Thoracic aorta (tissue), 2 donors: ENCODE data around the gene ELOVL5. TPM values are rescaled to one million over a fixed set of nuclear protein-coding genes. Genes with fewer than 3 reads are reported as not detected.

ENCODE experiments used
- ATAC-seq: fragments of 150-250 bp; one replicate; pipeline ENCODE4 v1.8.0; 2017; ENCODE audit warnings: low read depth; ENCODE audit not compliant: insufficient number of reproducible peaks, low FRiP score
- DNase-seq: peaks from one replicate; pipeline ENCODE4 v3.0.0-alpha.2; 2020; ENCODE audit warnings: low spot score
- H3K27ac ChIP-seq, 2 donors: fragments of 200-600 bp; sonication (generic); 1 replicate in 1 of 2; 2 replicates in 1 of 2; pipeline ENCODE4 v1.5.1; 2016; ENCODE audit warnings: mild to moderate bottlenecking in 2 of 2, moderate library complexity in 2 of 2
- H3K27me3 ChIP-seq: fragments of 200-600 bp; sonication (generic); replicated peaks from 2 replicates; pipeline ENCODE4 v1.6.0; 2016; ENCODE audit warnings: mild to moderate bottlenecking; ENCODE audit not compliant: insufficient read depth
- H3K36me3 ChIP-seq: fragments of 200-600 bp; sonication (generic); one replicate; pipeline ENCODE4 v1.5.1; 2016
- H3K4me1 ChIP-seq, 2 donors: fragments of 200-600 bp; sonication (generic); 1 replicate in 1 of 2; 2 replicates in 1 of 2; pipeline versions ENCODE4 v1.5.1 to v1.6.0; 2016; ENCODE audit warnings: low read depth in 2 of 2, mild to moderate bottlenecking in 1 of 2; ENCODE audit not compliant: control insufficient read depth in 1 of 2
- H3K4me3 ChIP-seq: fragments of 200-600 bp; sonication (generic); 2 replicates; pipeline ENCODE4 v1.5.1; 2016; ENCODE audit warnings: mild to moderate bottlenecking
- H3K9me3 ChIP-seq: fragments of 200-600 bp; sonication (generic); 2 replicates; pipeline ENCODE4 v1.5.1; 2016
- total RNA-seq, 2 donors: library from RNA; depleted of rRNA; stranded (reverse); fragments of >200 nt; gene quantifications; one replicate each; pipeline versions ENCODE4 v1.1.0 to v1.2.3, GENCODE V29; 2016
- TF ChIP-seq, protein P1 (sequence below): fragments of 200-600 bp; sonication (generic); IDR thresholded peaks from one replicate; pipeline ENCODE4 v1.5.1; 2019; ENCODE audit warnings: antibody characterized with exemption

The ELOVL5 gene
- total RNA-seq, 2 donors from 2014 or later: 61.1 to 86.8 TPM

DNA sequence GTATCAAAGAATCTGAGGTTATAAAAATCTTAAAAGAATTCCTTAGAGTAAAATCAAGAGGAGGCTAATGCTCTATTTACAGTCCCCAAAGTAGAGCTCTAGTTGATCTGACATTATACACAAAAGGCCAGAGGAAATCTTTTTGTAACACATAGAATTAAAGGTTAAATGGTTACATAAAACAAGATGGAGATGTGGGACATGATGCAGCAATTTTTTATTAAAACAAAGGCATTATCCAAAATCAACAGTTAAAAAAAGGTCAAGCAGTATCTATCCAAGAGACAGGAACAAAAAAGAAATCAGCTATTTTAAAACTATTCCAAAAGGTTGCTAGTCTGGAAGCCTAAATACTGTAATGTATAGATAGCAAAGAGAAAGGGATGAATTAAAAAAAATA is 20.4 kb downstream of the ELOVL5 start:
- H3K27ac ChIP-seq: peak overlapping the region in 1 of 2 donors; percentile 67
- TF ChIP-seq, protein P1, sequence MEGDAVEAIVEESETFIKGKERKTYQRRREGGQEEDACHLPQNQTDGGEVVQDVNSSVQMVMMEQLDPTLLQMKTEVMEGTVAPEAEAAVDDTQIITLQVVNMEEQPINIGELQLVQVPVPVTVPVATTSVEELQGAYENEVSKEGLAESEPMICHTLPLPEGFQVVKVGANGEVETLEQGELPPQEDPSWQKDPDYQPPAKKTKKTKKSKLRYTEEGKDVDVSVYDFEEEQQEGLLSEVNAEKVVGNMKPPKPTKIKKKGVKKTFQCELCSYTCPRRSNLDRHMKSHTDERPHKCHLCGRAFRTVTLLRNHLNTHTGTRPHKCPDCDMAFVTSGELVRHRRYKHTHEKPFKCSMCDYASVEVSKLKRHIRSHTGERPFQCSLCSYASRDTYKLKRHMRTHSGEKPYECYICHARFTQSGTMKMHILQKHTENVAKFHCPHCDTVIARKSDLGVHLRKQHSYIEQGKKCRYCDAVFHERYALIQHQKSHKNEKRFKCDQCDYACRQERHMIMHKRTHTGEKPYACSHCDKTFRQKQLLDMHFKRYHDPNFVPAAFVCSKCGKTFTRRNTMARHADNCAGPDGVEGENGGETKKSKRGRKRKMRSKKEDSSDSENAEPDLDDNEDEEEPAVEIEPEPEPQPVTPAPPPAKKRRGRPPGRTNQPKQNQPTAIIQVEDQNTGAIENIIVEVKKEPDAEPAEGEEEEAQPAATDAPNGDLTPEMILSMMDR: no peak
- H3K27me3 ChIP-seq: no peaks in the 10 kb centered on the region
- H3K4me3 ChIP-seq: peak overlapping the region; percentile 2
- DNase-seq (no peak), ATAC-seq (no peak)
- H3K4me1 ChIP-seq: peaks cover 28 to 39% of the 10 kb centered on the region in 2 donors
- H3K36me3 ChIP-seq: no peaks in the 10 kb centered on the region
- H3K9me3 ChIP-seq: no peaks in the 10 kb centered on the region

DNA sequence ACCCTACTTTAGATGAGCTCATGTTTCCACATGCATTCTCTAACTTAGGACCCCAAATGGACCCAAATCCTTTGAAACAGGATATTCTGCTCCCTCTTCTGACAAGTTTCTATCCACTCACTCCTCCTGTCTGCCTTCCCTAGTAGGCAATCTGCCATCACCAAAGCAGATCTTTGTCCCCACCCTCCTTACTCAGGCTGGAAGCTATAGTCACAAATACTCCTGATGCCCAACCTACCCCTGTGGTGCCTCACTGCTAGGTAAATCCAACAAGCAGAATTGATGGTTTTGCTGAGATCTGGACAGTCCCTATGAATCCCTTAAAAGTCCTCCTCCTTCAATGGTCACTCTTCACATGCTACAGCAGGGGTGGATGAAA is 21.7 kb downstream of the ELOVL5 start:
- H3K9me3 ChIP-seq: no peaks in the 10 kb centered on the region
- H3K27me3 ChIP-seq: no peaks in the 10 kb centered on the region
- peaks cover 38 to 53% of the 10 kb centered on the region in 2 donors for H3K4me1 ChIP-seq
- no peaks in the 10 kb centered on the region for H3K36me3 ChIP-seq
- TF ChIP-seq, protein P1: no peak
- no peak for DNase-seq
- H3K27ac ChIP-seq: peak overlapping the region; percentile 25 to 67
- peak; percentile 15 for ATAC-seq
- no peak overlapping the region for H3K4me3 ChIP-seq

DNA sequence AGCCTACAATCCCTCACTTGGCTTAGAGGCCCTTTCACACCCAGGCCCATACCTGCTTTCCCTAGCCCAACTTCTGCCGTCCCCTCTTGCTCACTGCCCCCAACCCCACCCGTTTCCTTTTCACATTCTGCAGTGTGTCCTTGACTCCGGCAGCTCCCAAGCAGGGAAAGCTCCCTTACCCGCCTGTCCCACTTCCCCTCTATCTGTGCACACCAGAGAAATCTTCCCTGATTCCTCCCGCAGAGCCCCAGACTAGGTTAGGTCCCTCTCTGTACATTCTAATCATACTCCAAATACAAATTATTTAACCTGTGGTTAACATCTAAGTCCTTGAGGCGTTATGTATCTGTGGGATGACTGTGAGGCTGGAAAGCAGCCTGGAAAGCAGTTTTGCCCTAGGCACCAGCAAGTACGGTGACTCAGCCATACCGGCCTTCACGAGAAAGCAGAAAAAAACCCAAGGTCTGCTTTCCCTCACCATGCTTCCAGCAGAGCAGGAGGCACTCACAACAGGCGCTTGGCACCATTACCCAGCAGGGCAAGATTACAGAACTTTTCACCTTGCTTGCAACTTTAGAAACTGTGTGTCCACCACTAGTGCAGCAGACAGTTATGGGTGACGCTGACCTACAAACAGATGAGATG is 22.3 kb downstream of the ELOVL5 start:
- H3K4me3 ChIP-seq: no peak overlapping the region
- H3K4me1 ChIP-seq: peaks cover 41 to 58% of the 10 kb centered on the region in 2 donors
- H3K27me3 ChIP-seq: no peaks in the 10 kb centered on the region
- no peaks in the 10 kb centered on the region for H3K9me3 ChIP-seq
- TF ChIP-seq, protein P1: no peak
- H3K27ac ChIP-seq: peak overlapping the region; percentile 25 to 67
- H3K36me3 ChIP-seq: no peaks in the 10 kb centered on the region
- DNase-seq: no peak
- peak; percentile 76 for ATAC-seq

DNA sequence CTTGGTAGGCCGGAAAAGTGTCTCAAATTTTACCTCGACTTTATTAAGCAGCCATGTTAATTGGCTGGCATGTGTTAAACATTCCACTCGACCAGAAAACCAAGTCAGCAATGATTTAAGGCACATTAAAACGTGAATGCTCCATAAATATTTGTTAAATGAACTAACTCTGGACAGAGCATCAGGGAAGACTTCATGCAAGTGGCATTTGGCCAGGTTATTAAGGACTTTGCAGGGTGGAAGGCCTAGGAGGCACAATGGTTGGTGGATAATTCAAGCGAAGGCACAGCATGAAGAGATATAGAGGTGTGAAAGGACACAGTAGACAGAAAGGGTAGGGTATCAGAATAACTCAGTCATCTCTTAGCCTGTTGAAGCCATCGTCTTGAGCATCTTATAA is 23.0 kb downstream of the ELOVL5 start:
- H3K27me3 ChIP-seq: no peaks in the 10 kb centered on the region
- H3K27ac ChIP-seq: peak overlapping the region; percentile 16 to 67
- no peak overlapping the region for H3K4me3 ChIP-seq
- TF ChIP-seq, protein P1: no peak
- H3K36me3 ChIP-seq: no peaks in the 10 kb centered on the region
- DNase-seq (no peak), ATAC-seq (no peak)
- H3K4me1 ChIP-seq: peaks cover 48 to 65% of the 10 kb centered on the region in 2 donors
- H3K9me3 ChIP-seq: no peaks in the 10 kb centered on the region

DNA sequence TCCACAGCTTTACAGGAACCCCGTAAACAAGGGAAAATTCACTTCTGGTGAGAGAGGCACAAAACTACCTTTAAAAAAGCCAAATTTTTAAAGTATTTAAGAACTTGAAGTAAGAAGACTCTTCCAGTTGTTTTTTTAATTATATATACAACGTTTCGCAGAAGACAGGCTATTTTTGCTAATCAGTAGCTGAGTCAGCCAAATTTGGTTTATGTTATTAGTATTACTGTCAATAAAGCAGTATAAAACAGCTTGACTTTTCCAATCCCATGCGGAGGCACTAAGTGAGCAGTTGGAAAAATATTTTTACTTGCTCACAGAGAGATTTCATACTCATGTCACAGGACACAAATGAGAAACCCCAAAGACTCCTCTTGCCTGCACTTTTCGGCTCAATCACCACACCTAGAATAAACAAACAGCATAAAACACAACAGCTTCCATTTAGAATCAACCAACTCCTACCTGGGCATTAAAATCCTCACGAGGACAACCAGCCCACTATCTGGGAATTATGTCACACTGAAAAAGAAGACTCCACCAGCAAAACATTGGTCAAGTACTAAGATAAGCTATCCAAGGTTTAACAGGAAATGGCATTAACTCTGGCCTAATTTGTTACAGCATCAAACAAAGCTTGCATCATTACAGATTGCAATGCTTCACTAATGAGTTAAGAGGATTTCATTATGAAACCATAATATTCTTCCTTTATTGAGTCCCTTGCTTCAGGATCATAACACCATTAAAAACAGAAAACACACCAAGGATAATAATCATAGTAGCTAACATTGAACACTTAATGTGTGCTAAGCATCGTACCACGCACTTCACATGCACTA is 26.3 kb downstream of the ELOVL5 start:
- no peak for DNase-seq
- no peaks in the 10 kb centered on the region for H3K36me3 ChIP-seq

More for the DNA sequence above, 26.3 kb downstream of the ELOVL5 start:
- Histone ChIP-seq H3K27ac (peak overlapping the region; percentile 10 to 47), H3K27me3 (no peaks in the 10 kb centered on the region), H3K4me1 (peaks cover 35 to 59% of the 10 kb centered on the region in 2 donors), H3K9me3 (no peaks in the 10 kb centered on the region), H3K4me3 (peak overlapping the region; percentile 4)
- TF ChIP-seq, protein P1: no peak
- no peak for ATAC-seq
